ENCODE measurements around the gene SYCP2. TPM values are rescaled to one million over a fixed set of nuclear protein-coding genes. Genes with fewer than 3 reads are reported as not detected.

The SYCP2 gene, protein sequence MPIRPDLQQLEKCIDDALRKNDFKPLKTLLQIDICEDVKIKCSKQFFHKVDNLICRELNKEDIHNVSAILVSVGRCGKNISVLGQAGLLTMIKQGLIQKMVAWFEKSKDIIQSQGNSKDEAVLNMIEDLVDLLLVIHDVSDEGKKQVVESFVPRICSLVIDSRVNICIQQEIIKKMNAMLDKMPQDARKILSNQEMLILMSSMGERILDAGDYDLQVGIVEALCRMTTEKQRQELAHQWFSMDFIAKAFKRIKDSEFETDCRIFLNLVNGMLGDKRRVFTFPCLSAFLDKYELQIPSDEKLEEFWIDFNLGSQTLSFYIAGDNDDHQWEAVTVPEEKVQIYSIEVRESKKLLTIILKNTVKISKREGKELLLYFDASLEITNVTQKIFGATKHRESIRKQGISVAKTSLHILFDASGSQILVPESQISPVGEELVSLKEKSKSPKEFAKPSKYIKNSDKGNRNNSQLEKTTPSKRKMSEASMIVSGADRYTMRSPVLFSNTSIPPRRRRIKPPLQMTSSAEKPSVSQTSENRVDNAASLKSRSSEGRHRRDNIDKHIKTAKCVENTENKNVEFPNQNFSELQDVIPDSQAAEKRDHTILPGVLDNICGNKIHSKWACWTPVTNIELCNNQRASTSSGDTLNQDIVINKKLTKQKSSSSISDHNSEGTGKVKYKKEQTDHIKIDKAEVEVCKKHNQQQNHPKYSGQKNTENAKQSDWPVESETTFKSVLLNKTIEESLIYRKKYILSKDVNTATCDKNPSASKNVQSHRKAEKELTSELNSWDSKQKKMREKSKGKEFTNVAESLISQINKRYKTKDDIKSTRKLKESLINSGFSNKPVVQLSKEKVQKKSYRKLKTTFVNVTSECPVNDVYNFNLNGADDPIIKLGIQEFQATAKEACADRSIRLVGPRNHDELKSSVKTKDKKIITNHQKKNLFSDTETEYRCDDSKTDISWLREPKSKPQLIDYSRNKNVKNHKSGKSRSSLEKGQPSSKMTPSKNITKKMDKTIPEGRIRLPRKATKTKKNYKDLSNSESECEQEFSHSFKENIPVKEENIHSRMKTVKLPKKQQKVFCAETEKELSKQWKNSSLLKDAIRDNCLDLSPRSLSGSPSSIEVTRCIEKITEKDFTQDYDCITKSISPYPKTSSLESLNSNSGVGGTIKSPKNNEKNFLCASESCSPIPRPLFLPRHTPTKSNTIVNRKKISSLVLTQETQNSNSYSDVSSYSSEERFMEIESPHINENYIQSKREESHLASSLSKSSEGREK (N-terminal part only)
- polyA plus RNA-seq (0.05 to 0.12 TPM (median 0.07 TPM) in 3 replicates), polyA minus RNA-seq (0.77 TPM in 1 of 3 replicates, not detected in the others)
- 1.2 TPM for polyA plus RNA-seq (2011; ENCODE audit: low read depth)
- 0.06 and 0.11 TPM in 2 replicates for polyA plus RNA-seq (2011; cell fraction: cytosol; rRNA removed)
- 0.35 and 0.55 TPM in 2 replicates for polyA plus RNA-seq (2011; cell fraction: nucleus; rRNA removed)
- 0.37 and 0.45 TPM in 2 replicates for polyA plus RNA-seq (2012; ENCODE audit: low replicate concordance)
- not detected for polyA minus RNA-seq (2011; cell fraction: cytosol; rRNA and poly(A)+ RNA removed)
- not detected in 2 replicates for polyA minus RNA-seq (2011; cell fraction: nucleus; rRNA and poly(A)+ RNA removed)

GRCh38 chr20:59933296-59933848, at the start of gene SYCP2:
TSS of gene SYCP2 (minus strand) at chr20:59933637. CDS start at chr20:59922413, 11,224 bp downstream.
- Histone ChIP-seq H3K4me1 (ENCODE audit: control insufficient read depth, extremely low read depth, insufficient read depth, low read length) (peaks cover 20% of the 10 kb centered on the region), H2AFZ (ENCODE audit: control insufficient read depth, low read length) (peak within 1 kb of the TSS; percentile 79), H4K20me1 (ENCODE audit: control insufficient read depth, extremely low read depth, insufficient read depth, low read length) (no peaks in the 10 kb centered on the region), H3K9ac (ENCODE audit: control insufficient read depth, extremely low read depth, insufficient read depth, low read length) (peak within 1 kb of the TSS; percentile 26), H3K4me2 (ENCODE audit: control insufficient read depth, extremely low read depth, insufficient read depth, low read depth, low read length) (peak within 1 kb of the TSS; percentile 63), H3K79me2 (ENCODE audit: control insufficient read depth, insufficient read depth, low read length) (peaks cover 8% of the 10 kb centered on the region), H3K27ac (ENCODE audit: control insufficient read depth, insufficient read depth, low read length) (no peak within 1 kb of the TSS), H3K9me3 (ENCODE audit: control insufficient read depth, low read depth, low read length) (no peaks in the 10 kb centered on the region), H3K27me3 (ENCODE audit: control insufficient read depth, extremely low read depth, insufficient read depth, low read length) (no peaks in the 10 kb centered on the region), H3K36me3 (ENCODE audit: control insufficient read depth in 2 of 2, extremely low read depth in 1 of 2, insufficient read depth in 2 of 2, low read length in 2 of 2) (no peaks in the 10 kb centered on the region), H3K4me3 (ENCODE audit: control insufficient read depth in 2 of 3, extremely low read depth in 1 of 3, insufficient read depth in 2 of 3, low read depth in 1 of 3, low read length in 3 of 3) (peak within 1 kb of the TSS; percentile 54 to 68 (median 54)), H3K9me1 (ENCODE audit: control insufficient read depth, extremely low read depth, insufficient read depth, low read length) (no peaks in the 10 kb centered on the region)
- dilution Hi-C loops (cut with MboI; ENCODE audit: extremely low pct_ligation_motif_present, low sequenced_read_pairs): no loop called here
- FAIRE-seq (no peak), DNase-seq (ENCODE audit: low read depth, low spot score) (no peak)
- TF ChIP-seq CTCF (optimal IDR thresholded peaks at IDR 0.05 in 1 of 3, IDR thresholded peaks at IDR 0.05 in 1 of 3, conservative IDR thresholded peaks at IDR 0.05 in 1 of 3; ENCODE audit: extremely low read depth in 1 of 3, insufficient read depth in 2 of 3, low read length in 3 of 3) (no peak), EZH2 (IDR thresholded peaks at IDR 0.05; ENCODE audit: low read length) (no peak)

- H3K9ac ChIP-seq (ENCODE audit: control insufficient read depth, extremely low read depth, insufficient read depth, low read length): no peak overlapping the region
- H3K4me3 ChIP-seq (ENCODE audit: control insufficient read depth in 2 of 3, extremely low read depth in 1 of 3, insufficient read depth in 2 of 3, low read depth in 1 of 3, low read length in 3 of 3): no peak overlapping the region
- dilution Hi-C loops (cut with MboI; ENCODE audit: extremely low pct_ligation_motif_present, low sequenced_read_pairs): no loop called here
- no peak overlapping the region for H2AFZ ChIP-seq (ENCODE audit: control insufficient read depth, low read length)
- DNase-seq (ENCODE audit: low read depth, low spot score) (no peak), FAIRE-seq (no peak)
- H3K9me1 ChIP-seq (ENCODE audit: control insufficient read depth, extremely low read depth, insufficient read depth, low read length): no peaks in the 10 kb centered on the region
- TF ChIP-seq CTCF (optimal IDR thresholded peaks at IDR 0.05 in 1 of 3, IDR thresholded peaks at IDR 0.05 in 1 of 3, conservative IDR thresholded peaks at IDR 0.05 in 1 of 3; ENCODE audit: extremely low read depth in 1 of 3, insufficient read depth in 2 of 3, low read length in 3 of 3): no peak
- TF ChIP-seq EZH2 (IDR thresholded peaks at IDR 0.05; ENCODE audit: low read length): no peak
- no peaks in the 10 kb centered on the region for H3K9me3 ChIP-seq (ENCODE audit: control insufficient read depth, low read depth, low read length)
- H3K27me3 ChIP-seq (ENCODE audit: control insufficient read depth, extremely low read depth, insufficient read depth, low read length): no peaks in the 10 kb centered on the region
- H3K36me3 ChIP-seq (ENCODE audit: control insufficient read depth in 2 of 2, extremely low read depth in 1 of 2, insufficient read depth in 2 of 2, low read length in 2 of 2): no peaks in the 10 kb centered on the region
- H3K4me2 ChIP-seq (ENCODE audit: control insufficient read depth, extremely low read depth, insufficient read depth, low read depth, low read length): no peak overlapping the region
- H3K79me2 ChIP-seq (ENCODE audit: control insufficient read depth, insufficient read depth, low read length): no peaks in the 10 kb centered on the region
- no peak overlapping the region for H3K27ac ChIP-seq (ENCODE audit: control insufficient read depth, insufficient read depth, low read length)
- H3K4me1 ChIP-seq (ENCODE audit: control insufficient read depth, extremely low read depth, insufficient read depth, low read length): peaks cover 13% of the 10 kb centered on the region
- no peaks in the 10 kb centered on the region for H4K20me1 ChIP-seq (ENCODE audit: control insufficient read depth, extremely low read depth, insufficient read depth, low read length)
These were observed 49.6 kb upstream of the SYCP2 start for GRCh38 chr20:59983076-59983475.

Measured in keratinocyte (primary cell).